ENCODE measurements around the gene ANKFY1.

DNA sequence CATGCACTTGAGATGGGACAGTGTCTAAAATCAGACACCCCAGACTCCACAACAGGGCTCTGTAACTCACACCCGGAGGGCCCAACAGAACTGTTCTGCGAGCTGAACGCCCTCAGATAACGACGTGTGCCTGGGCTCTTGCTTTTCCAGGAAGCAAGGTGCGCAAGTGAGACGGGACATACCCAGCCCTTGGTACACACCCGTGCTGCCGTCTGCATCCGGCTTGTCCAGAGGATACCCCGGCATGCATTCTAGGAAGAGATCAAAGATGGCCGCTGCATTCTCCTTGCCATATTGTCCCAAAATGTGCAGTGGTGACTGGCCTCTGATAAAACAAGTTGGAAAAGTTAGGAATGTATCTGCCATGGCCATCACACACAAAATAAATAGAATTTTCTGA, 91.4 kb downstream of the ANKFY1 start:
- TF ChIP-seq, protein P1, sequence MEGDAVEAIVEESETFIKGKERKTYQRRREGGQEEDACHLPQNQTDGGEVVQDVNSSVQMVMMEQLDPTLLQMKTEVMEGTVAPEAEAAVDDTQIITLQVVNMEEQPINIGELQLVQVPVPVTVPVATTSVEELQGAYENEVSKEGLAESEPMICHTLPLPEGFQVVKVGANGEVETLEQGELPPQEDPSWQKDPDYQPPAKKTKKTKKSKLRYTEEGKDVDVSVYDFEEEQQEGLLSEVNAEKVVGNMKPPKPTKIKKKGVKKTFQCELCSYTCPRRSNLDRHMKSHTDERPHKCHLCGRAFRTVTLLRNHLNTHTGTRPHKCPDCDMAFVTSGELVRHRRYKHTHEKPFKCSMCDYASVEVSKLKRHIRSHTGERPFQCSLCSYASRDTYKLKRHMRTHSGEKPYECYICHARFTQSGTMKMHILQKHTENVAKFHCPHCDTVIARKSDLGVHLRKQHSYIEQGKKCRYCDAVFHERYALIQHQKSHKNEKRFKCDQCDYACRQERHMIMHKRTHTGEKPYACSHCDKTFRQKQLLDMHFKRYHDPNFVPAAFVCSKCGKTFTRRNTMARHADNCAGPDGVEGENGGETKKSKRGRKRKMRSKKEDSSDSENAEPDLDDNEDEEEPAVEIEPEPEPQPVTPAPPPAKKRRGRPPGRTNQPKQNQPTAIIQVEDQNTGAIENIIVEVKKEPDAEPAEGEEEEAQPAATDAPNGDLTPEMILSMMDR (IDR thresholded peaks at IDR 0.05; ENCODE audit: low read depth, low read length, poor library complexity, severe bottlenecking): no peak
- TF ChIP-seq EZH2phosphoT487 (IDR thresholded peaks at IDR 0.05; ENCODE audit: borderline replicate concordance, low read length): no peak

Measured in DOHH2 (cell line).